Stomach (tissue), 9 donors: ENCODE results near the gene DTWD1. TPM values are rescaled to one million over a fixed set of nuclear protein-coding genes. Genes with fewer than 3 reads are reported as not detected.

Experiments
- DNase-seq, 2 donors: peaks; one replicate each; pipeline versions ENCODE4 v3.0.0 to v3.0.0-alpha.2; 2013 to 2019
- H3K27ac ChIP-seq, 5 donors: fragments of 200-600 bp in 4 of 5; sonication (generic) in 4 of 5; one replicate each; pipeline ENCODE4 v1.5.1; 2013 to 2019; ENCODE audit warnings: mild to moderate bottlenecking in 1 of 5, moderate library complexity in 1 of 5
- H3K27me3 ChIP-seq, 3 donors: fragments of 200-600 bp; sonication (generic); one replicate each; pipeline ENCODE4 v1.5.1; 2017 to 2019; ENCODE audit warnings: mixed run types in 1 of 3
- H3K36me3 ChIP-seq, 4 donors: fragments of 200-600 bp; sonication (generic); 1 replicate in 3 of 4; 2 replicates in 1 of 4; pipeline ENCODE4 v1.5.1; 2016 to 2019
- H3K4me1 ChIP-seq, 4 donors: fragments of 200-600 bp; sonication (generic); one replicate each; pipeline ENCODE4 v1.5.1; 2016 to 2019
- H3K4me3 ChIP-seq, 4 donors: fragments of 200-600 bp; sonication (generic) in 3 of 4; one replicate each; pipeline ENCODE4 v1.5.1; 2016 to 2019; ENCODE audit warnings: mild to moderate bottlenecking in 1 of 4
- H3K9me3 ChIP-seq, 4 donors: fragments of 200-600 bp; sonication (generic); one replicate each; pipeline ENCODE4 v1.5.1; 2016 to 2019
- CTCF ChIP-seq, 7 experiments: fragments of 450-650 bp in 4 of 7; fragments of 200-600 bp in 3 of 7; sonication (generic) in 3 of 7; IDR thresholded peaks; one replicate each; pipeline ENCODE4 v1.5.1; 2016 to 2019; ENCODE audit warnings: antibody characterized with exemption in 7 of 7, control low read depth in 2 of 7, mild to moderate bottlenecking in 1 of 7
- EP300 ChIP-seq: sonication (generic); formaldehyde crosslinking; IDR thresholded peaks from one replicate; pipeline ENCODE4 v1.6.1; 2017; ENCODE audit warnings: antibody characterized with exemption
- POLR2A ChIP-seq, 4 donors: fragments of 450-650 bp; IDR thresholded peaks; one replicate each; pipeline ENCODE4 v1.6.1; 2016; ENCODE audit warnings: antibody characterized with exemption in 4 of 4, control low read depth in 2 of 4, mild to moderate bottlenecking in 1 of 4, moderate library complexity in 1 of 4
- POLR2AphosphoS5 ChIP-seq, 3 donors: sonication (generic); formaldehyde crosslinking; IDR thresholded peaks; one replicate each; pipeline ENCODE4 v1.6.1; 2016; ENCODE audit warnings: antibody characterized with exemption in 3 of 3
- WGBS, 5 donors: extraction: QIAGEN DNeasy Blood & Tissue Kit in 3 of 5; methylation state at CpG; one replicate each; pipeline versions ENCODE4 v1.1.5 to v1.1.7; 2013 to 2018; 5-methylcytosine and 5-hydroxymethylcytosine counted together
- intact Hi-C: fragments of 100-400 bp; cut with DNase I; formaldehyde crosslinking; loops from one replicate; pipeline ENCODE4 v1.15.1; 2023; ENCODE audit warnings: low total_unique reads
- polyA plus RNA-seq, 3 donors: library from polyadenylated mRNA; stranded (reverse); fragments of 200-250 nt; gene quantifications; one replicate each; pipeline ENCODE4 v1.2.3, GENCODE V29; 2013
- total RNA-seq, 5 donors: library from RNA; depleted of rRNA; stranded (reverse); fragments of >200 nt; gene quantifications; one replicate each; pipeline versions ENCODE4 v1.1.0 to v1.2.3, GENCODE V29; 2014 to 2016
- donor health status: healthy with polysubstance abuse.
- donor health status: Bipolar disorder and iron deficiency.
- donor health status: healthy.

Gene DTWD1
- total and polyA plus RNA-seq, 8 donors = 2.9 to 45.0 (median 17.8) TPM

- Histone ChIP-seq H3K4me3 (no peak overlapping the region), H3K9me3 (peaks cover 0 to 11% (median 4%) of the 10 kb centered on the region in 4 donors), H3K4me1 (peaks cover 9 to 40% (median 22%) of the 10 kb centered on the region in 4 donors), H3K27ac (peak overlapping the region in 2 of 5 donors; percentile 94 to 95), H3K36me3 (peaks cover 0 to 9% (median 0%) of the 10 kb centered on the region in 4 donors), H3K27me3 (no peaks in the 10 kb centered on the region)
- 73 to 90% (median 85%) methylated on average over 3 of the region's 3 CpGs for WGBS, 5 donors
- TF ChIP-seq EP300 (no peak), POLR2A (IDR thresholded peaks at IDR 0.05) (no peak), POLR2AphosphoS5 (IDR thresholded peaks at IDR 0.05) (no peak), CTCF (IDR thresholded peaks at IDR 0.05) (no peak)
- intact Hi-C loops = no loop called here
- no peak for DNase-seq
These were observed 1.6 kb upstream of the DTWD1 start for GRCh38 chr15:49619226-49619625.

- Histone ChIP-seq H3K9me3 (peaks cover 0 to 5% (median 2%) of the 10 kb centered on the region in 4 donors), H3K4me1 (peaks cover 9 to 41% (median 24%) of the 10 kb centered on the region in 4 donors), H3K4me3 (peak overlapping the region; percentile 66 to 75 (median 72)), H3K36me3 (peaks cover under 1 to 7% (median 5%) of the 10 kb centered on the region in 4 donors), H3K27ac (peak overlapping the region; percentile 94 to 96 (median 94)), H3K27me3 (no peaks in the 10 kb centered on the region)
- 1 to 4% (median 2%) methylated on average over 6 of the region's 6 CpGs for WGBS, 5 donors
- TF ChIP-seq POLR2AphosphoS5 (IDR thresholded peaks at IDR 0.05) (no peak), CTCF (IDR thresholded peaks at IDR 0.05) (peak in 2 of 7 experiments; percentile 31 to 38), EP300 (no peak), POLR2A (IDR thresholded peaks at IDR 0.05) (no peak)
- peak in 1 of 2 donors; percentile 60 for DNase-seq
- intact Hi-C loops = no loop called here
These were observed 649 bp upstream of the DTWD1 start for GRCh38 chr15:49620199-49620598.

- Histone ChIP-seq H3K27me3 (no peaks in the 10 kb centered on the region), H3K36me3 (peaks cover 8 to 19% (median 15%) of the 10 kb centered on the region in 4 donors), H3K27ac (peak overlapping the region; percentile 42 to 95 (median 94)), H3K9me3 (peaks cover 4 to 12% (median 9%) of the 10 kb centered on the region in 4 donors), H3K4me3 (peak overlapping the region; percentile 66 to 75 (median 72)), H3K4me1 (peaks cover 9 to 41% (median 24%) of the 10 kb centered on the region in 4 donors)
- WGBS, 5 donors = 3 to 12% (median 8%) methylated on average over 8 of the region's 8 CpGs
- peak in 1 of 2 donors; percentile 36 for DNase-seq
- TF ChIP-seq POLR2AphosphoS5 (IDR thresholded peaks at IDR 0.05) = no peak
- TF ChIP-seq CTCF (IDR thresholded peaks at IDR 0.05) = no peak
- TF ChIP-seq POLR2A (IDR thresholded peaks at IDR 0.05) = no peak
- TF ChIP-seq EP300 = no peak
- intact Hi-C loops = no loop called here
These were observed 558 bp downstream of the DTWD1 start for GRCh38 chr15:49621401-49621811.

GRCh38 chr15:49621887-49622286 is 1.0 kb downstream of the DTWD1 start:
- no peak for TF ChIP-seq CTCF (IDR thresholded peaks at IDR 0.05)
- TF ChIP-seq POLR2AphosphoS5 (IDR thresholded peaks at IDR 0.05) = no peak
- no peak for TF ChIP-seq POLR2A (IDR thresholded peaks at IDR 0.05)
- no peak for TF ChIP-seq EP300
- Histone ChIP-seq H3K4me1 (peaks cover 9 to 41% (median 26%) of the 10 kb centered on the region in 4 donors), H3K9me3 (peaks cover 4 to 12% (median 9%) of the 10 kb centered on the region in 4 donors), H3K27ac (peak overlapping the region in 4 of 5 donors; percentile 94 to 95 (median 94)), H3K36me3 (peaks cover 8 to 19% (median 17%) of the 10 kb centered on the region in 4 donors), H3K27me3 (no peaks in the 10 kb centered on the region), H3K4me3 (peak overlapping the region; percentile 66 to 75 (median 72))
- WGBS, 5 donors = 19 to 45% (median 29%) methylated on average over 1 of the region's 1 CpG
- DNase-seq = no peak
- intact Hi-C loops = no loop called here
